HepG2 (cell line): ENCODE data around the gene ZNF554. TPM values are rescaled to one million over a fixed set of nuclear protein-coding genes. Genes with fewer than 3 reads are reported as not detected.
A peak's percentile ranks its signal among the peaks of the same experiment; 100 is the strongest.

Experiments used
- BCLAF1 ChIP-seq: fragments of 450-650 bp; IDR thresholded peaks from 2 replicates; pipeline ENCODE4 v1.6.1; 2017; ENCODE audit warnings: mild to moderate bottlenecking
- HDAC6 ChIP-seq: fragments of 200-600 bp; sonication (generic); IDR thresholded peaks from 2 replicates; pipeline ENCODE4 v1.7.0; 2017; ENCODE audit warnings: mild to moderate bottlenecking, antibody characterized with exemption, low read length, low read depth
- KDM5A ChIP-seq: fragments of 200-600 bp; sonication (generic); IDR thresholded peaks from 2 replicates; pipeline ENCODE4 v1.7.0; 2018; ENCODE audit warnings: antibody characterized with exemption, mild to moderate bottlenecking, low read length, borderline replicate concordance
- MIER3 ChIP-seq: IDR thresholded peaks from 2 replicates; pipeline ENCODE4 v1.6.1; 2016; ENCODE audit warnings: missing compliant biosample characterization, borderline replicate concordance
- MXD3 ChIP-seq: IDR thresholded peaks from 2 replicates; pipeline ENCODE4 v1.6.1; 2016; ENCODE audit warnings: mild to moderate bottlenecking, missing biosample characterization, missing genetic modification reagents
- MXI1 ChIP-seq: IDR thresholded peaks from 3 replicates; pipeline ENCODE4 v1.6.1; 2012; ENCODE audit warnings: low read depth, low read length, inconsistent platforms, borderline replicate concordance
- NFKBIZ ChIP-seq: IDR thresholded peaks from 2 replicates; pipeline ENCODE4 v1.6.1; 2018; ENCODE audit warnings: missing genetic modification reagents, missing compliant biosample characterization
- RBM39 ChIP-seq: fragments of 200-400 bp; formaldehyde crosslinking; IDR thresholded peaks from one replicate; pipeline ENCODE4 v1.6.1; 2018; ENCODE audit warnings: antibody characterized with exemption, mild to moderate bottlenecking, low read depth, low read length; ENCODE audit not compliant: poor library complexity, severe bottlenecking
- SALL2 ChIP-seq: sonication (generic); formaldehyde crosslinking; IDR thresholded peaks from 2 replicates; pipeline ENCODE4 v1.8.1; 2023; ENCODE audit warnings: mild to moderate bottlenecking, missing genetic modification reagents, inconsistent platforms
- SAP130 ChIP-seq: IDR thresholded peaks from 2 replicates; pipeline ENCODE4 v1.6.1; 2016; ENCODE audit warnings: low read depth
- SKI ChIP-seq: fragments of 450-650 bp; IDR thresholded peaks from one replicate; pipeline ENCODE4 v1.6.1; 2018; ENCODE audit warnings: mild to moderate bottlenecking; ENCODE audit not compliant: partially characterized antibody
- TFDP2 ChIP-seq: sonication (generic); formaldehyde crosslinking; IDR thresholded peaks from 2 replicates; pipeline ENCODE4 v1.4.0; 2020; ENCODE audit warnings: missing genetic modification reagents
- TFE3 ChIP-seq: IDR thresholded peaks from 2 replicates; pipeline ENCODE4 v1.6.1; 2016
- YY1 ChIP-seq: IDR thresholded peaks from 2 replicates; pipeline ENCODE4 v1.6.1; 2011; ENCODE audit warnings: low read length, low read depth, moderate library complexity, mild to moderate bottlenecking; ENCODE audit not compliant: insufficient read depth, insufficient replicate concordance
- ZBTB7A ChIP-seq: sonication (generic); formaldehyde crosslinking; IDR thresholded peaks from 2 replicates; pipeline ENCODE4 v1.8.0; 2022; ENCODE audit warnings: mild to moderate bottlenecking, missing genetic modification reagents
- ZNF512B ChIP-seq: sonication (generic); formaldehyde crosslinking; IDR thresholded peaks from 2 replicates; pipeline ENCODE4 v1.5.1; 2020; ENCODE audit warnings: missing genetic modification reagents, mild to moderate bottlenecking, borderline replicate concordance
- ZNF577 ChIP-seq: sonication (generic); formaldehyde crosslinking; IDR thresholded peaks from 2 replicates; pipeline ENCODE4 v1.4.0; 2020; ENCODE audit warnings: mild to moderate bottlenecking, low read depth, missing genetic modification reagents, borderline replicate concordance
- ZNF770 ChIP-seq: sonication (generic); formaldehyde crosslinking; IDR thresholded peaks from 2 replicates; pipeline ENCODE4 v1.5.0; 2020; ENCODE audit warnings: mild to moderate bottlenecking, missing genetic modification reagents
- polyA plus RNA-seq, 8 experiments: library from polyadenylated mRNA; depleted of rRNA in 3 of 8; stranded (reverse) in 7 of 8; unstranded in 1 of 8; fragments of >200 nt; fragmentation: Illumina TruSeq in 4 of 8; extraction: Trizol in 4 of 8; gene quantifications; 2 replicates each; pipeline versions ENCODE4 v1.2.1 to v1.2.3, GENCODE V29; 2011 to 2016; ENCODE audit warnings: low read depth in 4 of 8, missing spikeins in 1 of 8, mixed read lengths in 1 of 8; ENCODE audit not compliant: insufficient read depth in 1 of 8
- total RNA-seq, 5 experiments: library from RNA; depleted of rRNA; stranded (reverse); fragments of >200 nt; fragmentation: Illumina TruSeq; extraction: Trizol; gene quantifications; 2 replicates each; pipeline ENCODE4 v1.2.3, GENCODE V29; 2016; ENCODE audit warnings: low read depth in 1 of 5

Gene ZNF554
- total and polyA plus RNA-seq, 2 of the 13 experiments (the other 11 are each of a cell fraction or from before 2014, with no cell fraction given), result 2.2 to 2.7 TPM

- TF ChIP-seq SAP130 (CRISPR knock-in tag) (no peak), ZNF770 (peak; percentile 14; the same call in 1 of the 2 replicates), RBM39 (no peak), MIER3 (CRISPR knock-in tag) (no peak), SALL2 (no peak), KDM5A (no peak), NFKBIZ (CRISPR knock-in tag) (no peak), TFE3 (no peak), BCLAF1 (no peak), MXI1 (no peak), ZNF577 (CRISPR knock-in tag) (no peak), TFDP2 (no peak), ZBTB7A (CRISPR knock-in tag) (peak; percentile 47; the same call in 1 of the 2 replicates), MXD3 (CRISPR knock-in tag) (no peak), YY1 (no peak), ZNF512B (CRISPR knock-in tag) (no peak), SKI (no peak), HDAC6 (no peak)
Observed at GRCh38 chr19:2820112-2820702, 539 bp downstream of the ZNF554 start (continued).
